Measurements from ENCODE around the gene CFAP73.

- TF ChIP-seq CTCF (IDR thresholded peaks at IDR 0.05) (no peak), POLR2A (IDR thresholded peaks at IDR 0.05) (no peak)
These were observed 33.6 kb downstream of the CFAP73 start for GRCh38 chr12:113183030-113183589.
